K562 (cell line): ENCODE results near the gene KCNAB1. TPM values are rescaled to one million over a fixed set of nuclear protein-coding genes. Genes with fewer than 3 reads are reported as not detected.

Experiments used
- ATAC-seq: fragments of 200-7000 bp; cut with Tn5 transposase; 3 replicates; pipeline ENCODE4 v1.9.1; 2020; ENCODE audit warnings: moderate library complexity
- BruUV-seq: library from RNA; stranded (reverse); fragments of 400-500 nt; replicated peaks from 2 replicates; lab custom pipeline; 2021; lab: Mats Ljungman, UMichigan
- CTCF ChIA-PET: fragments of 300-600 bp; formaldehyde crosslinking; extraction: SDS; loops from one replicate; lab custom pipeline; 2021; ENCODE audit warnings: low intra/inter-chr PET ratio; lab: Yijun Ruan, JAX
- POLR2A ChIA-PET: fragments of 300-600, 350-650 bp; sonication (Branson Sonifier 250); formaldehyde crosslinking; extraction: SDS; loops from one replicate; lab custom pipeline; 2021; ENCODE audit warnings: antibody characterized with exemption, inconsistent platforms; lab: Yijun Ruan, JAX
- DNase-seq, 4 experiments: peaks; one replicate each; pipeline versions ENCODE4 v3.0.0 to v3.0.0-alpha.2; 2011 to 2018; ENCODE audit warnings: low spot score in 3 of 4, mixed read lengths in 3 of 4; ENCODE audit errors: extremely low read depth in 1 of 4
- FAIRE-seq: peaks from 2 replicates; lab custom pipeline; 2011; peaks lifted over from hg19 to GRCh38; lab: Jason Lieb, UNC
- H2AFZ ChIP-seq: 2 replicates; pipeline ENCODE4 v1.6.0; 2011; ENCODE audit warnings: low read depth, low read length, control low read depth, inconsistent platforms
- H3K27ac ChIP-seq: fragments of 200-600 bp; 3 replicates; pipeline ENCODE4 v1.8.0; 2011; ENCODE audit warnings: low read depth, mild to moderate bottlenecking, control low read depth, inconsistent platforms, low read length, moderate library complexity, mixed read lengths; ENCODE audit errors: extremely low read depth
- H3K27me3 ChIP-seq, 2 experiments: fragments of 300-600 bp in 1 of 2; 2 replicates in 1 of 2; 3 replicates in 1 of 2; pipeline versions ENCODE4 v1.6.0 to v1.8.0; 2011; ENCODE audit warnings: inconsistent platforms in 2 of 2, low read length in 2 of 2, mild to moderate bottlenecking in 1 of 2, mixed read lengths in 1 of 2, moderate library complexity in 1 of 2; ENCODE audit not compliant: control insufficient read depth in 2 of 2, insufficient read depth in 2 of 2
- H3K36me3 ChIP-seq: fragments of 300-600 bp; 3 replicates; pipeline ENCODE4 v1.8.0; 2011; ENCODE audit warnings: mild to moderate bottlenecking, low read length, inconsistent platforms; ENCODE audit not compliant: control insufficient read depth, insufficient read depth
- H3K4me1 ChIP-seq, 2 experiments: fragments of 200-600 bp in 1 of 2; replicated peaks in 1 of 2; 2 replicates in 1 of 2; 3 replicates in 1 of 2; pipeline versions ENCODE4 v1.5.1 to v1.8.0; 2011; ENCODE audit warnings: inconsistent platforms in 2 of 2, low read length in 2 of 2, mild to moderate bottlenecking in 1 of 2, mixed read lengths in 1 of 2, moderate library complexity in 1 of 2; ENCODE audit not compliant: control insufficient read depth in 2 of 2, insufficient read depth in 2 of 2
- H3K4me2 ChIP-seq: 2 replicates; pipeline ENCODE4 v1.6.1; 2011; ENCODE audit warnings: low read length, control low read depth, inconsistent platforms, mixed read lengths; ENCODE audit not compliant: insufficient read depth
- H3K4me3 ChIP-seq: fragments of 200-600 bp; sonication (generic), shearing (Covaris generic); 2 replicates; pipeline ENCODE4 v1.5.1; 2016; ENCODE audit warnings: control low read depth, inconsistent platforms
- H3K79me2 ChIP-seq: fragments of 200-600 bp; 3 replicates; pipeline ENCODE4 v1.8.0; 2011; ENCODE audit warnings: low read length, inconsistent platforms; ENCODE audit not compliant: control insufficient read depth, insufficient read depth
- H3K9ac ChIP-seq, 2 experiments: 2 replicates each; pipeline versions ENCODE4 v1.6.0 to v1.6.1; 2011; ENCODE audit warnings: low read depth in 2 of 2, low read length in 2 of 2, control low read depth in 1 of 2, inconsistent platforms in 1 of 2, mild to moderate bottlenecking in 1 of 2, mixed read lengths in 1 of 2; ENCODE audit not compliant: insufficient read depth in 1 of 2
- H3K9me1 ChIP-seq: one replicate; pipeline ENCODE4 v1.6.0; 2011; ENCODE audit warnings: inconsistent platforms, mild to moderate bottlenecking, low read length, moderate library complexity; ENCODE audit not compliant: control insufficient read depth, insufficient read depth
- H3K9me3 ChIP-seq: replicated peaks from 2 replicates; pipeline ENCODE4 v1.5.1; 2011; ENCODE audit warnings: low read depth, low read length, inconsistent platforms; ENCODE audit not compliant: control insufficient read depth, insufficient read depth
- H4K20me1 ChIP-seq: replicated peaks from 2 replicates; pipeline ENCODE4 v1.6.1; 2011; ENCODE audit warnings: low read length, inconsistent platforms, mixed read lengths; ENCODE audit not compliant: control insufficient read depth, insufficient read depth
- CBX3 ChIP-seq, 2 experiments: IDR thresholded peaks; 1 replicate in 1 of 2; 2 replicates in 1 of 2; pipeline ENCODE4 v1.6.1; 2012; ENCODE audit warnings: inconsistent platforms in 2 of 2, low read length in 2 of 2, borderline replicate concordance in 1 of 2, control low read depth in 1 of 2
- TRIM28 ChIP-seq: fragments of 450-650 bp; IDR thresholded peaks from 2 replicates; pipeline ENCODE4 v1.6.1; 2017
- ZBED1 ChIP-seq: IDR thresholded peaks from 2 replicates; pipeline ENCODE4 v1.6.1; 2014
- ZFP36 ChIP-seq: fragments of 150-350 bp; IDR thresholded peaks from 2 replicates; pipeline ENCODE4 v1.6.1; 2018; ENCODE audit warnings: low read length, low read depth; ENCODE audit not compliant: partially characterized antibody
- ZNF280A ChIP-seq: fragments of 450-650 bp; IDR thresholded peaks from 2 replicates; pipeline ENCODE4 v1.6.1; 2018; ENCODE audit warnings: mild to moderate bottlenecking, low read depth; ENCODE audit not compliant: partially characterized antibody
- ZNF431 ChIP-seq: sonication (generic); formaldehyde crosslinking; IDR thresholded peaks from 2 replicates; pipeline ENCODE4 v1.8.0; 2022; ENCODE audit warnings: mild to moderate bottlenecking, missing genetic modification reagents
- WGBS: fragments of 100-300 bp; shearing (Covaris generic); methylation state at CpG from one replicate; pipeline ENCODE4 v1.1.6; 2016; ENCODE audit warnings: low coverage, mixed read lengths; ENCODE audit not compliant: insufficient coverage; ENCODE audit errors: missing lambda C conversion rate; 5-methylcytosine and 5-hydroxymethylcytosine counted together
- in situ Hi-C: fragments of 300-500 bp; cut with MboI; formaldehyde crosslinking; loops from 4 replicates; pipeline ENCODE4 v1.15.0; 2018; ENCODE audit warnings: inconsistent platforms, mixed read lengths
- intact Hi-C: fragments of 100-400 bp; cut with micrococcal nuclease; formaldehyde crosslinking; loops from 2 replicates; pipeline ENCODE4 v1.14.2; 2022
- polyA plus RNA-seq, 8 experiments: library from polyadenylated mRNA; depleted of rRNA in 4 of 8; stranded (reverse) in 5 of 8; unstranded in 3 of 8; fragments of >200 nt; fragmentation: Nextera tagmentation in 2 of 8; fragmentation: Illumina TruSeq in 1 of 8; extraction: Ambion mirVana in 2 of 8; extraction: Trizol in 1 of 8; gene quantifications; 2 replicates each; pipeline versions ENCODE4 v1.2.1 to v1.2.3, GENCODE V29; 2011 to 2014; ENCODE audit warnings: inconsistent platforms in 1 of 8, missing spikeins in 1 of 8
- total RNA-seq, 7 experiments: library from RNA; depleted of rRNA in 6 of 7; stranded (reverse); fragments of >200 nt in 6 of 7; fragmentation: Illumina TruSeq in 2 of 7; extraction: Trizol in 2 of 7; gene quantifications; 2 replicates each; pipeline versions ENCODE4 v1.2.1 to v1.2.3, GENCODE V29; 2011 to 2021; ENCODE audit warnings: low replicate concordance in 1 of 7
- TF ChIP-seq, protein P1 (sequence below), 2 experiments: fragments of 450-650 bp; conservative IDR thresholded peaks; 2 replicates each; pipeline ENCODE4 v1.6.1; 2017; ENCODE audit warnings: mild to moderate bottlenecking in 2 of 2, moderate library complexity in 2 of 2

The KCNAB1 gene
- total and polyA plus RNA-seq, 9 of the 15 experiments (the other 6 are each of a cell fraction or from before 2014, with no cell fraction given) = 0.14 to 1.2 (median 0.51) TPM

GRCh38 chr3:156498307-156498706 lies 377.9 kb downstream of the KCNAB1 start:
- ATAC-seq = no peak
- Histone ChIP-seq H3K4me1 (no peaks in the 10 kb centered on the region), H3K9ac (no peak overlapping the region), H3K79me2 (no peaks in the 10 kb centered on the region), H3K9me3 (0 out of 2 replicates have a peak, but pooled peaks cover 2% of the 10 kb centered on the region), H3K27me3 (no peaks in the 10 kb centered on the region), H3K27ac (no peak overlapping the region), H3K9me1 (no peaks in the 10 kb centered on the region), H3K4me3 (no peak overlapping the region), H2AFZ (no peak overlapping the region), H3K4me2 (no peak overlapping the region), H4K20me1 (no peaks in the 10 kb centered on the region), H3K36me3 (no peaks in the 10 kb centered on the region)
- POLR2A ChIA-PET = interaction anchor here (0.7 kb wide), 1 partner anchor 30 kb away, joined by 3 read pairs; no protein-coding TSS in a partner anchor
- DNase-seq = no peak
- intact Hi-C loops = no loop called here
- CTCF ChIA-PET = no interaction called here
- in situ Hi-C loops = no loop called here
- no TSS peak for BruUV-seq
- 5% methylated on average over 5 of the region's 5 CpGs for WGBS
- FAIRE-seq = no peak
- TF ChIP-seq ZFP36 (peak; percentile 55), ZNF431 (peak; percentile 99), ZBED1 (no peak), CBX3 (IDR thresholded peaks at IDR 0.05; ENCODE audit: borderline replicate concordance in 1 of 2, low read length in 2 of 2) (peak in 1 of 2 experiments; percentile 74; a peak in 1 of 3 replicates), ZNF280A (peak; percentile 50), TRIM28 (peak; percentile 47; the same call in 1 of the 2 replicates)
- TF ChIP-seq, protein P1, sequence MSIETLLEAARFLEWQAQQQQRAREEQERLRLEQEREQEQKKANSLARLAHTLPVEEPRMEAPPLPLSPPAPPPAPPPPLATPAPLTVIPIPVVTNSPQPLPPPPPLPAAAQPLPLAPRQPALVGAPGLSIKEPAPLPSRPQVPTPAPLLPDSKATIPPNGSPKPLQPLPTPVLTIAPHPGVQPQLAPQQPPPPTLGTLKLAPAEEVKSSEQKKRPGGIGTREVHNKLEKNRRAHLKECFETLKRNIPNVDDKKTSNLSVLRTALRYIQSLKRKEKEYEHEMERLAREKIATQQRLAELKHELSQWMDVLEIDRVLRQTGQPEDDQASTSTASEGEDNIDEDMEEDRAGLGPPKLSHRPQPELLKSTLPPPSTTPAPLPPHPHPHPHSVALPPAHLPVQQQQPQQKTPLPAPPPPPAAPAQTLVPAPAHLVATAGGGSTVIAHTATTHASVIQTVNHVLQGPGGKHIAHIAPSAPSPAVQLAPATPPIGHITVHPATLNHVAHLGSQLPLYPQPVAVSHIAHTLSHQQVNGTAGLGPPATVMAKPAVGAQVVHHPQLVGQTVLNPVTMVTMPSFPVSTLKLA (conservative IDR thresholded peaks at IDR 0.05) = no peak
